AG08396 (cell line): ENCODE results near the gene CTXND2.
"Not testable (repeated sequence)": the region's sequence is repeated elsewhere in the genome, so short reads cannot be mapped to it uniquely, and the experiment has no call there.

Experiments used
- DNase-seq: peaks from one replicate; pipeline ENCODE4 v3.0.0; 2012; ENCODE audit warnings: low spot score, mixed read lengths

Gene CTXND2

DNA sequence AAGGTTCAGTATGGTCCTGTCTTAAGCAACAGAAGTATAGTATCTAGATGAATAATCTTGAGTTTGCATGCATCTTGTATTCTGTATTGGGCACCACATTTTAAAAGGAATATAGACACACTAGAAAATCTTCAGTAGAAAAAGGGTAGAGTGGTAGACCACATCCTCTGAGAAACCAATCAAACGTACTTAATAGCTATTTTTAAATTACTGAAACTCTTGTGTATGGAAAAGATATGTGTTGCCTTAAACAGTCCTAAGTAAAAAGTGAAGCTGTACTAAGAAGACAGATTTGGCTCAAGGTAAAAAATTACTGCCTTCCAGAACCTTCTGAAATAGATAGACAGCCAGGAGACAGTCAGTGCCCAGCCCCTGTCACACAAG lies 3.1 kb downstream of the CTXND2 start:
- DNase-seq, result no peak

DNA sequence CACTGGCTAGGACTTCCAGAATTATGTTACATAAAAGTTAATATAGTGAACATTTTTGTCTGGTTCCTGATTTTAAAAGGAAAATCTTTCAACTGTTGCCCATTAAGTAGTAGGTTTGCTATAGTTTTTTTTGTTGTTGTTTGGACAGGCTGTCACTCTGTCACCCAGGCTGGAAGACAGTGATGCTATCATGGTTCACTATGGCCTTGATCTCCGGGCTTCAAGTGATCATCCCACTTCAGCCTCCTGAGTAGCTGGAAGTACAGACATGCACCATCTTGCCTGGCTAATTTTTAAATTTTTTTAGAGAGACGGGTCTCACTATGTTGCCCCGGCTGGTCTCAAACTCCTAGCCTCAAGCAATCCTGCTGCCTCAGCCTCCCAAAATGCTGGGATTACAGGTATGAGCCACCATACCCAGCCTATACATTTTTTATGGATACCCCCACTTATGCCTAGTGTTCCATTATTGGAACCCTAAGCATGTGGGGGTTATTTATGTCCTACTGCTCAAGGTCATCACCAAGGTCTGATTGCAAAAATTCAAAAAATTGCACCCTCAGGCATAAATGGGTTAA lies 6.5 kb downstream of the CTXND2 start:
- DNase-seq, result no peak

GRCh38 chr1:150895618-150896017 lies 8.7 kb downstream of the CTXND2 start:
- DNase-seq, result peak; percentile 38

DNA sequence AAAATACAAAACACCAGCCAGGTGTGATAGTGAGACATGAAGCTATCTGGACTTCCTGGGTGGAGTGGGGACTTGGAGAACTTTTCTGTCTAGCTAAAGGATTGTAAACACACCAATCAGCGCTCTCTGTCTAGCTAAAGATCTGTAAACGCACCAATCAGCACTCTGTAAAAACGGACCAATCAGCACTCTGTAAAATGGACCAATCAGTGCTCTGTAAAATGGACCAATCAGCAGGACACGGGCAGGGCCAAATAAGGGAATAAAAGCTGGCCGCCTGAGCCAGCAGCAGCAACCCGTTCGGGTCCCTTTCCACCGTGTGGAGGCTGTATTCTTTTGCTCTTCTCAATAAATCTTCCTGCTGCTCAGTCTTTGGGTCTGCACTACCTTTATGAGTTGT lies 12.9 kb downstream of the CTXND2 start:
- DNase-seq, result not testable (repeated sequence)

GRCh38 chr1:150902346-150902745 lies 15.4 kb downstream of the CTXND2 start:
- no peak for DNase-seq

DNA sequence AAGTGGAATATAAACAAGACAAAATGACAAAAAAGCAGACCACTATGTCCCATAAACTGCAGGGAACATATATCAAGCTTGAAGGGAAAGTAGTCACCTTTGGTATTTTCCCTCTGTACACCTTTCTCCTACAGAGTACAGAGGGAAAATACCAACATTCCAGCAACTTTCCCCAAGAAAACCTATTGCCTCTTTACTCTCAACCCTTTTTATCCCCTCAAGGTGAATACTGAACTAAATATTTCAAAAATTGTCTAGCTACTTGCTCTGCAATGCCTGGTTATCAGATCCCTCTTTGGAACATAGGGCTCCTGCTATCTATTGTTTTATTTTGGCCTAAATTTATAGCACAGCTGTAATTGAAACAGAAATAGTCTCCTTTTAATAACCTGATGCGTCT lies 15.8 kb downstream of the CTXND2 start:
- no peak for DNase-seq

- DNase-seq, result no peak
These were observed 18.4 kb downstream of the CTXND2 start for GRCh38 chr1:150905301-150905700.

GRCh38 chr1:150906329-150906728 lies 19.4 kb downstream of the CTXND2 start:
- no peak for DNase-seq

DNA sequence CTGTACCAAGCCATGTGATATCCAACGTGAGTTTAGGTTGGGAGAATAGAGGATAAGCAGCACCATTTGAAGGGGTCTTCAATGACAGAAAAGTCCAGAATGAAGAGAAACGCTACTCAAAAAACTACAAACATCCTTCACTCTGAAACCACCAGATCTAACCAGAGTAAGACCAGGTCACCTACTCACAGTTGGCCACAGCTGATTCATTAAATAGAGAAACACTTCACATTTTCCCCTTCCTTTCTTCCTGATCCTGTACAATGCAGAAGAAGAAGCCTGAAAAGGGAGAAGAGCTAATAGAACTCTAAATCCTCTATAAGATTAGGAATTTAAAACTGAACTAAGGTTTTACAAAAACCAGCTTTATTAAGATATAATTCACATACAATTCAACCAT lies 19.9 kb downstream of the CTXND2 start:
- no peak for DNase-seq

GRCh38 chr1:150909585-150910180 lies 22.7 kb downstream of the CTXND2 start:
- DNase-seq, result no peak

GRCh38 chr1:150912623-150913022 lies 25.7 kb downstream of the CTXND2 start:
- DNase-seq, result no peak

DNA sequence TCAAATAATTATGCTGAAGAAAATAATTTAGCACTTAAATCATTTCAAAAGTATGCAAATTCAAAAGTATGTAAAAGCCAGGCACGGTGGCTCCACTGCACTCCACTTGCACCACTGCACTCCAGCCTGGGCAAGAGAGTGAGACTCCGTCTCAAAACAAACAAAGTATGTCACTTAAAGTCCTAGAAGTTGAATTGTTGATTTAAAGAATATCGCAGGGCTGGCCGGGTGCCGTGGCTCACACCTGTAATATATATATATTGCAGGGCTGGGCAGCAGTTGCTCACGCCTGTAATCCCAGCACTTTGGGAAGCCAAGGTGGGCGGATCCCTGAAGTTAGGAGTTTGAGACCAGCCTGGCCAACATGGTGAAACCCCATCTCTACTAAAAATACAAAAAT lies 30.5 kb downstream of the CTXND2 start:
- no peak for DNase-seq

DNA sequence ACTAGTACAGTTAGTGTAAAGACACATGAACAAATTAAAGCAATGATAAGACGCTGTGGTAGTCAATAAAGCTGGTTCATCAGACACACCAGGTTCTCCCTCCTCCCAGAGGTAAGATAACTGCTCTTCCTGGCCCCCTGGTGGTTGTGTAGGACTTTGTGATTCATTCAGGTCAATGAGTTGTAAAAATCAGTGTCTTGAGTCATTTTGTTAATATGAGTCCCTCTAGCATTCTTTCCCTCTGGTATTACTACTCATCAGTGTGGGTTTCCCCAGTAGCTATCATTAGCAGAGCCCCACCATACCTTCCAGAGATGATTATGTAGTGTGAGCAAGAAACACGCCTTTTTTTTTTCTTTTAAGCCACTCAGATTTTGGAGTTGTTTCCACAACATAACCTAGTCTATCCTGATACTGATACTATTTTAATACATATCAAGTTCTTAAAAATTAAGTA lies 35.6 kb downstream of the CTXND2 start:
- DNase-seq, result peak; percentile 66

DNA sequence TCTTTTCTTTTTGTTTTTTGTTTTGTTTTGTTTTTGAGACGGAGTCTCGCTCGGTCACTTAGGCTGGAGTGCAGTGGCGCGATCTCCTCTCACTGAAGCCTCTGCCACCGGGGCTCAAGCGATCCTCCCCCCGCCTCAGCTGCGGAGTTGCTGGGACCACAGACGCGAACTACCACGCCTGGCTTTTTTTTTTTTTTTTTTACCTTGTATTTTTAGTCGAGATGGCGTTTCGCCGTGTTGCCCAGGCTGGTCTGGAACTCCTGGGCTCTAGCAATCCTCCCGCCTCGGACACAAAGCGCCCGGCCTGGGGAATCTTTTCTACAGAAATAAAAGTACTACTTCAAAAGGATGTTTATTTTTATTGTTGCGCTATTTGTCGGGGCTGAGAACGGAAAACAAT lies 38.1 kb downstream of the CTXND2 start:
- no peak for DNase-seq

DNA sequence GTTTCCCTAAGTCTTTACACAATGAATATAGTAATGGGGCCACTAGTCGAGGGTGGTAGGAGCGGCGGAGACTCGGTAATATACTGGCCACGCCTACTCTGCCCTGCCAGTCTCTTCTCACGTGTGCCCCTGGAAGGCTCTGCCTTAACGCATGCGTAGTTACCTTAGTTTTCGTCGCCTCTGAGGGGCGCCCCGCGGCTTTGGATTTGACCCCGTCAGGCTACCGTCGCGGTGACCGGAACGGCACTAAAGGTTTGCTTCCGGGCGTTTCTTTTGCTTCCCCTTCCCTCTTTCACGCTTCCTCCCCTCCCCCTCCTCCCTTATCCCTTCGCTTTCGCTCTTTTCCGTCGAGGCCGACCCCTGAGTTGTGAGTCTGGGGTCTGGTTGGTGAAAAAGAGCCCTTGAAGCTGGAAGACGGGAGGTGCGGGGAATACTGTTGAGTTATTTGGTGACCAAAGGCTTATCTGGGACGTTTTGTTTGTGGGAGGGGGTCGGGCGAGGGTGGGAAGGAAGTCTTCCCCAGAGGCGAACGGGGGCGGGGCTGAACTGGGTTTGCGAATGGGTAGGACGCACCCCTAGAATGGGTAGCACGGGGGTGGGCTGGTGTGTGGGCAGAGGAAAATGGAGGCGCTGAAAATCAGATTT lies 39.3 kb downstream of the CTXND2 start, which contains the start of gene SETDB1:
Gene SETDB1 (plus strand): TSS at position 267 of the 645 bp plus-strand sequence. CDS start 1,352 bp downstream, outside the sequence.
- DNase-seq, result peak; percentile 92

DNA sequence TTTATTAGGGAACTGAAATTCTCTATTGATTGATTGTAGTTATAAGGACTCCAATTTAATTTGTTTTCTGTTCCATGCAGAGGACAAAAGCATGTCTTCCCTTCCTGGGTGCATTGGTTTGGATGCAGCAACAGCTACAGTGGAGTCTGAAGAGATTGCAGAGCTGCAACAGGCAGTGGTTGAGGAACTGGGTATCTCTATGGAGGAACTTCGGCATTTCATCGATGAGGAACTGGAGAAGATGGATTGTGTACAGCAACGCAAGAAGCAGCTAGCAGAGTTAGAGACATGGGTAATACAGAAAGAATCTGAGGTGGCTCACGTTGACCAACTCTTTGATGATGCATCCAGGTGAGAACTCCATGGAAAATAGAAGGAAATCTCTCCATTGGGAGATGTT lies 40.7 kb downstream of the CTXND2 start:
- DNase-seq, result no peak

GRCh38 chr1:150928286-150928685 lies 41.4 kb downstream of the CTXND2 start:
- DNase-seq, result no peak

DNA sequence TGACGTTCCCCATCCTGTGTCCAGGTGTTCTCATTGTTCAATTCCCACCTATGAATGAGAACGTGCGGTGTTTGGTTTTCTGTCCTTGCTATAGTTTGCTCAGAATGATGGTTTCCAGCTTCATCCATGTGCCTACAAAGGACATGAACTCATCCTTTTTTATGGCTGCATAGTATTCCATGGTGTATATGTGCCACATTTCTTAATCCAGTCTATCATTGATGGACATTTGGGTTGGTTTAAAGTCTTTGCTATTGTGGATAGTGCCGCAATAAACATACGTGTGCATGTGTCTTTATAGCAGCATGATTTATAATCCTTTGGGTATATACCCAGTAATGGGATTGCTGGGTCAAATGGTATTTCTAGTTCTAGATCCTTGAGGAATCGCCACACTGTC lies 41.8 kb downstream of the CTXND2 start:
- DNase-seq, result not testable (repeated sequence)

DNA sequence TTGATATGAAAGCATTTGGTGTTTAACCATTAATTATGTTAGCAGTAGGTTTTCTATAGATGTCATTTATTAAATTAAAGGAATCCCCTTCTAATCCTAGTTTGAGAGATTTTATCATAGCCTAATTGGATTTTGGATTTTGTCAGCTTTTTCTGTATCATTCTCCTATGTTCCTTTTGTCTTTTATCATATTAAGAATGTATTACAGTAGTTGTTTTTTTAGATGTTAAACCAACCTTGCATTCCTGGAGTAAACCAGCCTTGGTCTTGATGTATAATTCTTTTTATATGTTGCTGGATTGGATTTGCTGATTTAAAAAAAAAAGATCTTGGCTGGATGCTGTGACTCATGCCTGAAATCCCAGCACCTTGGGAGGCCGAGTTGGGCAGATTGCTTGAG lies 44.8 kb downstream of the CTXND2 start:
- no peak for DNase-seq

- no peak for DNase-seq
These were observed 57.9 kb downstream of the CTXND2 start for GRCh38 chr1:150944856-150945255.

GRCh38 chr1:150954708-150955107 lies 67.8 kb downstream of the CTXND2 start:
- no peak for DNase-seq

GRCh38 chr1:150955280-150955679 lies 68.3 kb downstream of the CTXND2 start:
- DNase-seq, result no peak

DNA sequence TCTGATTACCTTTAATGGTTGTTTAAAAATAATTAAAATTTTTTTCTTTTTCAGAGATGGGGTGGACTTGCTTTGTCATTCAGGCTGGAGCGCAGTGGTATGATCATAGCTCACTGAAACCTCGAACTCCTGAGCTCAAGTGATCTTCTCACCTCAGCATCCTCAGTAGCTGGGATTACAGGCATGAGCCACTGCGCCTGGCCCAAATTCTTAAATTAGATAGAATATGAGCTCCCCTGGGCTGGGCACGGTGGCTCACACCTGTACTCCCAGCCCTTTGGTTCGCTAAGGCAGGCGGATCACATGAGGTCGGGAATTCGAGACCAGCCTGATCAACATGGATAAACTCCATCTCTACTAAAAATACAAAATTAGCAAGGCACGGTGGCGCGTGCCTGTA lies 70.7 kb downstream of the CTXND2 start:
- no peak for DNase-seq

GRCh38 chr1:150960646-150961045 lies 73.7 kb downstream of the CTXND2 start:
- DNase-seq, result no peak
